Measurements from ENCODE around the gene SPEN.
A peak's percentile ranks its signal among the peaks of the same experiment; 100 is the strongest.
"Not testable (repeated sequence)": the region's sequence is repeated elsewhere in the genome, so short reads cannot be mapped to it uniquely, and the experiment has no call there.

Gene SPEN

DNA sequence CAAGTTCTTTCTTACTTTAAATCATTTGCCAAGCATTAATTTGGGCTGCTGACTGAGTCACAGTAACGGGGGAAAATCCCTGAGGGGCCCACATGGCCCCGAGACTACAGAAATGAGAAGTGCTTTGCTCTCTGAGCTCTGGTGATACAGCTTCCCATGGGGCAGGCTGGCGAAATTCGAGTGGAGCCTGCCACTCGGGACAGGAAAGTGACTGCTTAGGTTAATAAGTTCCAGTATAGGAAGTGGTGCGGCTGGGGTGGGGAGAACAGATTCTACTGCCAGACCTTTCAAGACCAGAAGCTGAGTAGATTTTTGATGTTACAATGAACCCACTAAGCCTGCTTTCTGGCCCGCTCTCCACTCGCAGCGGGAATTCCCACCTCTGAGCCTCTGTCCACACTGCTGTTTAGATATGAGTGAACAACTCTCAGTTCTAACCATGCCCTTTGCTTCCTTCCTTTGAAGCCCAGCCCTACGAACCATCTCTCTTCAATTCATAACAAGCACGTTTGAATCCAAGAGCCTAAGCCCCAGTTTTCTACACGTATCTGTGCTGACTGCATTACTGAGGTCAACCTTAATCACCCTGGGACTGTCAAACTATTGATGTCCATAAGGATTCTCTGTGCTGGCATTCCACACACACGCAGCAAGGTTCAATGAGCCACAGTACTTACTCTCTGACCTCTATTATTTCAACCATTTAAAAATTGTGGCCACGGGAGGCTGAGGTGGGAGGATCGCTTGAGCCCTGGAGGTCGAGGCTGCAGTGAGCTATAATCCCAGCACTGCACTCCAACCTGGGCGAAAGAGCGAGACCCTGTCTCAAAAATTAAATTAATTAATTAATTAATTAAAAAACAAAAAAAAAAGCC, 118.8 kb downstream of the SPEN start:
- DNase-seq, result no peak

DNA sequence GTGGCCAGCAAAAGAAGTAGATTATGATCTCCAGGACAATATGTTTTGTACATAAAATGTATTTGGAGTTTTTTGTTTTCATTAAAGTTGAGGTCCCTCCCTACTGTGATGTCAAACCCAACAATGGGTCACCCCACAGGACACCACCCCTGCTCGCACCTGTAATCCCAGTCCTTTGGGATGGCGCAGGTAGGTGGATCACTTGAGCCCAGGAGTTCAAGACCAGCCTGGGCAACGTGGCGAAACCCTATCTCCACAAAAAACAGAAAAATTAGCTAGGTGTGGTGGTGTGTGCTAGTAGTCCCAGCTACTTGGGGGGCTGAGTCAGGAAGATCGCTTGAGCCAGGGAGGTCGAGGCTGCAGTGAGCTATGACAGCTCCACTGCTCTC, 119.4 kb downstream of the SPEN start:
- no peak for DNase-seq

GRCh38 chr1:15968172-15968571, 120.7 kb downstream of the SPEN start:
- DNase-seq, result no peak

GRCh38 chr1:15969321-15969880, 121.9 kb downstream of the SPEN start:
- DNase-seq, result no peak

DNA sequence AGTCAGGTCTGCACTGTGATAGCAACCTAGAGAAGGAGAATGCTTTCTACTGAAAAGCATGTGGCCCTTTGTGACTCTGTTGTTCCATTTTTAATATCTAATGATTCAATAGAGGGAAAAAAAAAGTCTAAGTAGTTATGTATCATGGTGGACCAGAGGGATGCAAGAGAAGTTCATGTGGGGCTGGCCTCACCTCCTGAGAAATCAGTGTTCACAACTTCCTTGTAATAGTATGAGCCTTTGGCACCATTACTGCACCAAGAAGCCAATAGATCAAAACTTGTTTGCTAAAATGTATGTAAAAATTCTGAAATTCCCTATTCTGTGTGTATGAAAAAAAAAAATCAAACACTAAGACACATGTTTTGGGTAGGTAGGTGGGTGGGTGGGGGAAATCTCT, 123.4 kb downstream of the SPEN start:
- DNase-seq, result no peak

GRCh38 chr1:15972409-15972808, 124.9 kb downstream of the SPEN start:
- DNase-seq, result no peak

GRCh38 chr1:15973772-15974171, 126.3 kb downstream of the SPEN start:
- DNase-seq, result no peak

- DNase-seq, result no peak
These were observed 127.3 kb downstream of the SPEN start for GRCh38 chr1:15974855-15975254.

DNA sequence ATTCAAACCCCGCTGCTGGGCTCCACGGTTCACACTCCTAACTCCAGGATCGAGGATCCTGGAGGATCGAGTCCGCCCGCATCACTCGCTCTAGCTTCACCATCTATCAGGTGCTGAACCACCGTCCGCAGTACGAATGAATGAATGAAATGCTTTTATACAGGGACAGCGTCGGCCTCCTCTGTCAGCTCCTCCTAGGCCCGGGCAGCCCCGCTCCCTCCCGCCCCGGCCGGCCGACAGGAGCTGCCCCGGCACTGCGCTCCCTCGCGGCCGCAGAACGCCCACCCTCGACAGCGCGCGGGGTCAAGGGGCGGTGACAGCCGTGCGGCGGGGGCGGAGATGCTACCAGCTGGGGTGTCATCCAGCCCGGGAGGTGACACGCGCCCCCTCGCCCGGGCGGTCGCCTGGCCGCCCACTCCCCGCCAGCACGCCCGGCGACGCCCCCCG, 127.9 kb downstream of the SPEN start:
- DNase-seq, result peak; percentile 51

DNA sequence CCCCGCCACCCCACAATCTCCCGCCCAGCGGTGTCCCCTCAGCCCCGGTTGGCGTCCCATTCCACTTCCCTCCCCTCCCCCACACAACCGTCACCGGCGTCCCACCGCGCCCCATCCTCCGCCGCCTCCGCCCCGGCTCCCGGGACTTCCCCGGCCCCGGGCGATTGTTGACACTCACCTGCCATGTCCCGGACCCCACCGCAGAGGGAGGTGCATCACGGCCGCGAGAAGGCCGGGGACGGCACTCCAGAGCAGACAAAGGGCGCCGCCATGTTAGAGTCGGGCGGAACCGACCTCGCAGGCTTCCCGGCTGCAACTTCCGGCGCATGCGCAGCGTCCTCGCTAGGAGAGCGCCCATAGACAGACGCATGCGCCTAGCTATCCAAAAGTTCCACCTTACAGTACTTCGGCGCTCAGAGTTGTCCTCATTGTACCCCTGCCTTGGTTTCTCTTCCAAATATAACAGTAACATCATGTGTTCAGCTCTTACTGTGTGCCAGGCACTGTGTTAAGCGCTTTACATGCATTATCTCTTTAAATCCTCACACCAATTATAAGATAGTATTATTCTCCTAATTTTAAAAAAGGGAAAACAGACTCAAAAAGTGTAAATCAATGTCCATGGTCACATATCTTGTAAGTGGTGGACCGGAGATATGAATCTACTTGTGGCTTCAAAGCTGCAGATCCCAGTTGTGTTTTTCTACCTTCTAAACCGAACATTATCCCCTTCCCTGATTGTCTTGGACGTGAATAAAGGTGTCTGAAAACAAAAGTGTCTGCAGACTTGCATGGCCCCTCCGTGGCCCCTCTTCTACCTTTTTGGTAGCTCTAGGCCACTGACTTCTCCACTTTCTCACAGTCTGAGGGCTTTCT, 128.5 kb downstream of the SPEN start, which contains the start of gene ZBTB17:
Gene ZBTB17 (minus strand): TSS at position 297 of the 876 bp plus-strand sequence. CDS start 27,606 bp downstream, outside the sequence.
- peak; percentile 93 for DNase-seq

- DNase-seq, result not testable (repeated sequence)
These were observed 130.4 kb downstream of the SPEN start for GRCh38 chr1:15977947-15978346.

DNA sequence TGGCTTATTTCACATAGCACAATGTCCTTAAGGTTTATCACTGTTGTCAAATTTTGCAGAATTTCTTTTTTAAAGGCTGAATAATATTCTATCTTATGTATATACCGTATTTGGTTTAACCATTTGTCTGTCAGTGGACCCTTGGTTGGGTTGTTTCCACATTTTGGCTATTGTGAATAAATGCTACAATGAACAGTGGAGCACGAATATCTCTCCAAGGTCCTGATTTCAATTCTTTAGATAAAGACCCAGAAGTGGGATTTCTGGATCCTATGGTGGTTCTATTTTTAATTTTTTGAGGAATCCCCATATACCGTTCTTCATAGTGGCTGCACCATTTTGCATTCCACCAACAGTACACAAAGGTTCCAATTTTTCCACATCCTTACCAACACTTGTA, 134.2 kb downstream of the SPEN start:
- DNase-seq, result no peak

DNA sequence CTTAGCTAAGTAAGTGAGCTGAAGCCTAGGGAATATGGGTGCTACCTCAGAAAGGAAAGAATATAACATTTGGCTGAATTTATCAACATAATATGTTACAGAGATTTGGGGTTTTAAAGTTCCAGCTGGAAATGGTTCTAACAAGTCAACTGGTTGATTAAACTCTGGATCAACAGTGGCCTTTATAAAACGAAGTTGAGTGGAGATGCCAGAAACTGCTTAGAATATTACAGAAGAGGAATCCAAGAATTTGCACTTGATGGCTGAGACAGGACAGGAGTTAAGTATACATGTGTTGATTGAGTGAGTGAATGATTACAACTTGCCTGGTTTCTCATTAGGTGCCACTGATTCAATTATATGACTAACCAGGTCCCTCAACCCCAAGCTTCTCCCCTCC, 135.8 kb downstream of the SPEN start:
- DNase-seq, result no peak

DNA sequence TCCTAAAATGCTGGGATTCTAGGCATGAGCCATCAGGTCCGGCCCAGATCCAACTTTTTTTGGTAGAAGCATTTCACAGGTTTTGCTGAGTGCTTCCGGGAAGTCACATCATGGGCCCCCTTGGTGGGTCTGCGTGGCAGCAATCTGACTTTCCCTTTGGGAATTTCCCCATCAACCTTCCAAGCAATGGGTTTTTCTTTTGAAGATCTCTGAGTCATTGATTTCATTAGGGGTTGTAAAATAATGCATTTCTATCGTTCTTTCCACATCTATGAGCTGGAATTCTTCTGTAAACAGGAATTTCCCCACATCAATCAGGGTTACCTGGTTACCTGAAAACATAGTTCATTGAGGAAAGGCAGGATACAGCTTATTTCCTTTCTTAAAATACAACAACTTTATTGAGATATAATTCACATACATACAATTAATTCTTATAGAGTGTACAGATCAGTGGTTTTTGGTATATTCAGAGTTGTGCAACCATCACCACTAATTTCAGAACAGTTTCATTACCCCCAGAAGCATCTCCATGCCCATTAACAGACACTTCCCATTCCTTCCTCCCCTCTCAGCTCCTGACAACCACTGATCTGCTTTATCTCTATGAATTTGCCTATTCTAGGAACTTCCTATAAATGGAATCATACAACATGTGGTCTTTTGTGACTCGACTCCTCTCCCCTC, 138.2 kb downstream of the SPEN start:
- peak; percentile 50 for DNase-seq

DNA sequence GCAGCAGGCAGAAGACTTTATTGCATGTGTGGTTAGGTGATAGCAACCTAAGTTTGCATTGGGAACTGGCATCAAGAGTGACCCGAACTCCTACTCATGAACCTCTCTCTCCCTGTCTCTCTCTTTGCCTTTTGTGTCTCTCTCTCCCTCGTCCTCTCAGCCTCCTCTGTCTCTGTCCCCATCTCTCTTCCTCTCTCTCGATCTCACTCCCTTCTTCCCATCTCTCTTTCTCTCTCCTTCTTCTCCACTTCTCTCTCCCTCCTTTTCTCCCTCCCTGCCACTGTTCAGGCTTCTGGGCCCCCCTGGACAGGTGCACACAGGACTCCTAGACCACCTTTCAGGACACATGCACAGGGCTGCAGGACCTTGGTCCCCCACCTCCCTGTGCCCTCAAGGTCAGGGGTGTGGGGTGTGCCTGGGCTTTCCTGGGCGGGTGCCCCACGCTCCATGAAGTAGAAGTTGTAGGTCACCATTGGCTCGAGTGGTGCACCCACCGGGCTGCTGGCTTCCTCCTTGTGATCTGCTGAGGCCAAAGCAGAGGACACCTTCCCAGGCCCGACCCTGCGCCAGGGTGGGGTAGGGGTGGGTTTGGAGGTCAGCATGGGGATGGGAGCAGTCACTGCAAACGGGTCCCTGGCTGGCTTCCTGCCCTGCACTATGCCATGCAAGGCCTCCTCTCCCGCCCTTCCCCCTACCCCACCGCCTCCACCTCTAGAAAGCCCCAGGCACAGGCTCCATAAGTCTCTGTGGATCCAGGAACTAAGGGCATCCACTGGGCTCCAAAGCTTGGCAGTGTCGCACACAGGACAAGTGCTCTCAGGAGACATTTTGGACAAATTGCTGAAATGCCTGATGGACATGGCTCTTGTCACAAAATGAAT, 141.6 kb downstream of the SPEN start:
- DNase-seq, result no peak

- no peak for DNase-seq
These were observed 142.3 kb downstream of the SPEN start for GRCh38 chr1:15989776-15990175.

Measured in kidney glomerular epithelial cell (primary cell).